Fibroblast of gingiva (primary cell): Measurements from ENCODE around the gene GOLGB1.
"Not testable (repeated sequence)": the region's sequence is repeated elsewhere in the genome, so short reads cannot be mapped to it uniquely, and the experiment has no call there.

ENCODE experiments used
- DNase-seq: peaks from one replicate; pipeline ENCODE4 v3.0.0-alpha.2; 2011; ENCODE audit warnings: low read depth

Gene GOLGB1

GRCh38 chr3:121747976-121748375 is 1.6 kb downstream of the GOLGB1 start:
- no peak for DNase-seq

- not testable (repeated sequence) for DNase-seq
Observed at GRCh38 chr3:121743106-121743505, 6.4 kb downstream of the GOLGB1 start.

GRCh38 chr3:121740896-121741295 is 8.6 kb downstream of the GOLGB1 start:
- no peak for DNase-seq

- DNase-seq, result no peak
Observed at GRCh38 chr3:121739902-121740301, 9.6 kb downstream of the GOLGB1 start.

- no peak for DNase-seq
Observed at GRCh38 chr3:121737644-121738043, 11.9 kb downstream of the GOLGB1 start.

- no peak for DNase-seq
Observed at GRCh38 chr3:121736112-121736511, 13.4 kb downstream of the GOLGB1 start.

- no peak for DNase-seq
Observed at GRCh38 chr3:121735047-121735696, 14.4 kb downstream of the GOLGB1 start.

- DNase-seq, result no peak
Observed at GRCh38 chr3:121730940-121731687, 18.4 kb downstream of the GOLGB1 start.

GRCh38 chr3:121724130-121724529 is 25.4 kb downstream of the GOLGB1 start:
- DNase-seq, result no peak

- DNase-seq, result no peak
Observed at GRCh38 chr3:121723485-121723884, 26.1 kb downstream of the GOLGB1 start.

GRCh38 chr3:121722411-121722810 is 27.1 kb downstream of the GOLGB1 start:
- DNase-seq, result no peak

GRCh38 chr3:121720163-121720562 is 29.4 kb downstream of the GOLGB1 start:
- no peak for DNase-seq

GRCh38 chr3:121719423-121719822 is 30.1 kb downstream of the GOLGB1 start:
- no peak for DNase-seq

GRCh38 chr3:121718205-121718846 is 31.2 kb downstream of the GOLGB1 start:
- no peak for DNase-seq

GRCh38 chr3:121710347-121710746 is 39.2 kb downstream of the GOLGB1 start:
- no peak for DNase-seq

- DNase-seq, result peak; percentile 12
Observed at GRCh38 chr3:121707531-121708273, 41.8 kb downstream of the GOLGB1 start.

GRCh38 chr3:121705541-121705940 is 44.0 kb downstream of the GOLGB1 start:
- DNase-seq, result no peak

- DNase-seq, result no peak
Observed at GRCh38 chr3:121703973-121704372, 45.6 kb downstream of the GOLGB1 start.

- no peak for DNase-seq
Observed at GRCh38 chr3:121698901-121699300, 50.6 kb downstream of the GOLGB1 start.

- DNase-seq, result no peak
Observed at GRCh38 chr3:121698476-121698875, 51.1 kb downstream of the GOLGB1 start.

- no peak for DNase-seq
Observed at GRCh38 chr3:121696186-121696585, 53.4 kb downstream of the GOLGB1 start.

- no peak for DNase-seq
Observed at GRCh38 chr3:121692010-121692699, 57.4 kb downstream of the GOLGB1 start.
